ENCODE results near the gene TAAR6.
"Not testable (repeated sequence)": the region's sequence is repeated elsewhere in the genome, so short reads cannot be mapped to it uniquely, and the experiment has no call there.

TAAR6 gene

GRCh38 chr6:132589454-132589853, 19.3 kb downstream of the TAAR6 start, which contains the start of gene TAAR5:
TAAR5 (minus strand) TSS chr6:132589741; CDS start chr6:132589686, 55 bp downstream.
- DNase-seq (ENCODE audit: low spot score) (no peak), FAIRE-seq (no peak)

GRCh38 chr6:132590362-132590761, 20.2 kb downstream of the TAAR6 start:
- DNase-seq (ENCODE audit: low spot score) (no peak), FAIRE-seq (no peak)

GRCh38 chr6:132592855-132593254, 22.7 kb downstream of the TAAR6 start:
- DNase-seq (ENCODE audit: low spot score) = no peak
- no peak for FAIRE-seq

- FAIRE-seq (no peak), DNase-seq (ENCODE audit: low spot score) (no peak)
These were observed 26.1 kb downstream of the TAAR6 start for GRCh38 chr6:132596201-132596600.

GRCh38 chr6:132598473-132598872, 28.4 kb downstream of the TAAR6 start:
- no peak for DNase-seq (ENCODE audit: low spot score)

GRCh38 chr6:132600900-132601299, 30.8 kb downstream of the TAAR6 start:
- DNase-seq (ENCODE audit: low spot score); FAIRE-seq: not testable (repeated sequence)

More at GRCh38 chr6:132598473-132598872, 28.4 kb downstream of the TAAR6 start:
- FAIRE-seq = no peak

GRCh38 chr6:132604635-132605152, 34.6 kb downstream of the TAAR6 start:
- FAIRE-seq = no peak
- DNase-seq (ENCODE audit: low spot score) = no peak

- FAIRE-seq = peak; percentile 85
- DNase-seq (ENCODE audit: low spot score) = peak; percentile 9
These were observed 37.6 kb downstream of the TAAR6 start for GRCh38 chr6:132607544-132608233.

GRCh38 chr6:132611616-132612015, 41.5 kb downstream of the TAAR6 start:
- FAIRE-seq = no peak
- no peak for DNase-seq (ENCODE audit: low spot score)

- FAIRE-seq (no peak), DNase-seq (ENCODE audit: low spot score) (no peak)
These were observed 42.5 kb downstream of the TAAR6 start for GRCh38 chr6:132612449-132613108.

- FAIRE-seq (no peak), DNase-seq (ENCODE audit: low spot score) (no peak)
These were observed 44.4 kb downstream of the TAAR6 start for GRCh38 chr6:132614554-132614953.

GRCh38 chr6:132616677-132617076, 46.6 kb downstream of the TAAR6 start:
- DNase-seq (ENCODE audit: low spot score) (no peak), FAIRE-seq (no peak)

Measured in RCC 7860 (cell line).